ENCODE results near the gene ELMO2. TPM values are rescaled to one million over a fixed set of nuclear protein-coding genes. Genes with fewer than 3 reads are reported as not detected.

The ELMO2 gene
- total RNA-seq, 3 donors from 2014 or later (not counting 1 experiment from before 2014, with no cell fraction given), result 108 to 156 (median 142) TPM

DNA sequence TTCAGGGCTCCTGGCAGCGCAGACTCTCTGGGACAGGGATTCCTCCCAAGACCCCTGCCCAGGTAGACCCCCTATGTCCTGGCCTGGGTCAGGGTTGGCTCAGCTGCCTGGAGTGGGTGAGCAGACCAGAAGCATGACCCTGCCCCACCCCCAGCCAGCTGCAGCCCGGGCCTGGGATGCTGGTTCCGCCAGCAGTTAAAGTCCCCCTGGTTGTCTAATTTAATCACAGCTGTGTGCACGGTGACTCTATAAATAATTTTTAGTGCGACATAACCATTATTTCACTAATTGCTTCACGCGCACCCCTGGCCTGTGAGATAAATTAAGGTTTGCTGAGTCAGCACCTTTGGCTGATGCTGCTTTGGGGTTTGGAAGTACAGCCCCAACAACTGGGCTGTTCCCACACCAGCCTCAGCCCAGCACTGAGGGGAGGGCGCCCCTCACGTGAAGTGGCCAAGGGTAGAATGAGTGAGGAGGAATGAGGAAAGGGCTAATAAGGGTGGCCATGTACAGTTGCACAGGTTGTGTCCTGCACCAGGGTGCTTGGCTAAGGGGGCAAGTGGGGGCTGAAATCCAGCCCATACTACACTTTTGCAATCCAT lies 72.0 kb downstream of the ELMO2 start:
- 39% methylated on average over 8 of the region's 9 CpGs for WGBS (ENCODE audit: insufficient coverage)
- TF ChIP-seq, protein P1, sequence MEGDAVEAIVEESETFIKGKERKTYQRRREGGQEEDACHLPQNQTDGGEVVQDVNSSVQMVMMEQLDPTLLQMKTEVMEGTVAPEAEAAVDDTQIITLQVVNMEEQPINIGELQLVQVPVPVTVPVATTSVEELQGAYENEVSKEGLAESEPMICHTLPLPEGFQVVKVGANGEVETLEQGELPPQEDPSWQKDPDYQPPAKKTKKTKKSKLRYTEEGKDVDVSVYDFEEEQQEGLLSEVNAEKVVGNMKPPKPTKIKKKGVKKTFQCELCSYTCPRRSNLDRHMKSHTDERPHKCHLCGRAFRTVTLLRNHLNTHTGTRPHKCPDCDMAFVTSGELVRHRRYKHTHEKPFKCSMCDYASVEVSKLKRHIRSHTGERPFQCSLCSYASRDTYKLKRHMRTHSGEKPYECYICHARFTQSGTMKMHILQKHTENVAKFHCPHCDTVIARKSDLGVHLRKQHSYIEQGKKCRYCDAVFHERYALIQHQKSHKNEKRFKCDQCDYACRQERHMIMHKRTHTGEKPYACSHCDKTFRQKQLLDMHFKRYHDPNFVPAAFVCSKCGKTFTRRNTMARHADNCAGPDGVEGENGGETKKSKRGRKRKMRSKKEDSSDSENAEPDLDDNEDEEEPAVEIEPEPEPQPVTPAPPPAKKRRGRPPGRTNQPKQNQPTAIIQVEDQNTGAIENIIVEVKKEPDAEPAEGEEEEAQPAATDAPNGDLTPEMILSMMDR (IDR thresholded peaks at IDR 0.05), result no peak
- no peaks in the 10 kb centered on the region for H3K4me1 ChIP-seq (ENCODE audit: control insufficient read depth, insufficient read depth, low read length)
- no peak overlapping the region for H3K27ac ChIP-seq (ENCODE audit: low read length)
- peaks cover 2% of the 10 kb centered on the region for H3K27me3 ChIP-seq (ENCODE audit: control insufficient read depth, insufficient read depth, low read length)
- no peaks in the 10 kb centered on the region for H3K9me3 ChIP-seq (ENCODE audit: control insufficient read depth, insufficient read depth, low read length)
- H3K27ac Mint-ChIP-seq, result no peak overlapping the region
- no peak for DNase-seq
- no peak for ATAC-seq
- no peak overlapping the region for H3K4me3 ChIP-seq (ENCODE audit: low read length)
- intact Hi-C loops (cut with micrococcal nuclease), result no loop called here
- peaks cover 20 to 23% of the 10 kb centered on the region in 2 donors for H3K27me3 Mint-ChIP-seq (ENCODE audit: low read depth in 2 of 2)
- no peaks in the 10 kb centered on the region for H3K36me3 ChIP-seq (ENCODE audit: control insufficient read depth, insufficient read depth, low read length)
- no peaks in the 10 kb centered on the region for H3K4me1 Mint-ChIP-seq
- H3K36me3 Mint-ChIP-seq, result no peaks in the 10 kb centered on the region
- H3K4me3 Mint-ChIP-seq, result no peak overlapping the region
- no peaks in the 10 kb centered on the region for H3K9me3 Mint-ChIP-seq

DNA sequence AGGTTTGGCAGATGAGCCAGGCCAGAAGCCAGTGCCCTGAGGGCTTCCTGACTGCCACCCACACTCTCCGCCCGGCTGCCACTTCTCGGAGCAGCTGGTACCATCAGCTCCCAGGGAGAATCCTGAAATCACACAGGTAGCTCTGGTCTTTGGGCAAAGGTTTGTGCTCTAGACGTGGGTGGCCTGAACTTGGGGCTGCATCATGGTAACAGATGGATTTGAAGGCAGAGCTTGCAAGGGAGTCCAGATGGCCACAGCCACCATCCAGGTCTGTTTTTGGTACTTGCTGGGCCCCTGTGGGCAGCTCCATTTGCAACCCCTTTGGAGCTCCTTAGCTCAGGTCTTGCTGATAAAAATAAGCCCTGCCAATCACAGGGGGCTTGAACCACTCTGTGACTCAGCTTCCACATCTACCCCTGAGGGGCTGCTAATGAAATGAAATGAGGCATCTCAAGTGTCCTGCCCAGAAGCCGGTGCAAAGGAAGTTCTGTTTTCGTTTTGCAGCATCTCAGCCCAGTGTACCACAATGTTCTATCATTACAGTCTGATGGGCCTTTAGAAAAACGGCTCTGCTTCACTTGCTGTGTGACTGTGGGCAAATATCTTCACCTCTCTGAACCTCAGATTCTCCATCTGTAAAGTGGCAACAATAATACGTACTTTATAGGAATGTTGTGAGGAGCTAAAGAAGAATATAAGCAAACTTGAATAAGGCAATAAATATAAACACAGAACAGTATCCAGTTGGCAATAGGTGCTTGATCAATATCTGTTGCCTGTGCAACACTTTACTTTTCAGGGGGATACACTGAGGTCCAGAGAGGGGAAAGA lies 73.0 kb downstream of the ELMO2 start:
- Mint-ChIP-seq H3K27ac (no peak overlapping the region), H3K9me3 (no peaks in the 10 kb centered on the region), H3K27me3 (ENCODE audit: low read depth in 2 of 2) (peaks cover 14 to 15% of the 10 kb centered on the region in 2 donors), H3K4me3 (no peak overlapping the region), H3K36me3 (no peaks in the 10 kb centered on the region), H3K4me1 (no peaks in the 10 kb centered on the region)
- no peak for DNase-seq
- Histone ChIP-seq H3K4me3 (ENCODE audit: low read length) (no peak overlapping the region), H3K36me3 (ENCODE audit: control insufficient read depth, insufficient read depth, low read length) (no peaks in the 10 kb centered on the region), H3K9me3 (ENCODE audit: control insufficient read depth, insufficient read depth, low read length) (no peaks in the 10 kb centered on the region), H3K27me3 (ENCODE audit: control insufficient read depth, insufficient read depth, low read length) (peaks cover 2% of the 10 kb centered on the region), H3K27ac (ENCODE audit: low read length) (no peak overlapping the region), H3K4me1 (ENCODE audit: control insufficient read depth, insufficient read depth, low read length) (no peaks in the 10 kb centered on the region)
- ATAC-seq, result no peak
- TF ChIP-seq, protein P1 (IDR thresholded peaks at IDR 0.05), result no peak
- intact Hi-C loops (cut with micrococcal nuclease), result no loop called here
- 74% methylated on average over 6 of the region's 8 CpGs for WGBS (ENCODE audit: insufficient coverage)

DNA sequence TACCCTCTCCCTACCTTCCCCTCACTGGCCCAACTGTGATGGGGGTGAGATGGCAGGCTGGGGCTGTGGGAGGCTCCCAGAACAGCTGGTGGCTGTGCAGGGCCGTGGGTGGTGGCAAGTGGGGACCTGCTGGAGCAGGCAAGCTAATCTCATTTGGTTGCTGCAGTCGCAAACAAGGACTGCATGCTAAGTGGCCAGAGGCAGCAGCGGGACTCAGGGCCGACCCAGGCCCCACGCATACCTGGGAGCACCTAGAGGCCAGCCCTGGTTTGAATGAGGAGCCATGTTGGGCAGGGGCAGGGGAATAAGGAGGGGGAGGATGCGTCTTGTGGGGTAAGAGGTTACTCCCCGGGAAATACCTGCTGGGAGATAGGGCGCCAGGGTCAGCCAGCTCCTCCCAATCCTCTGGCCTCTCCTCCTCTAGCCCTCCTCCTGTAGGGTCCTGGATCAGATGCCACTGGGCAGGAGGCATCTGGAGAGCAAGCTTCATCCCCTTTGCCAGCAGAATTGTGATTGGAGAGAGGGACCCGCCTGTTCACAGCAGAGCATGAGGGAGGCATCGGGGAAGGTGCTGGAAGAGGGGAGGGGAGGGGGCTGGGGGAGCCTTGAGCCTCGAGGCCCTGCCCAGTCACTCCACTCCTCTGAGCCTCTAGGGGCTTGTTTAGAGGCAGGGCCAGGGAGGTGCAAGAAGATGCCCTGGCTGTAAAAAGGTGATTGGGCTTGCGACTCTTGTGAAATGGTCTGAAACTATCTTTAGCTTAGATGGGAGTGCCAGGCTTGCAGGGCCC lies 73.8 kb downstream of the ELMO2 start:
- Histone ChIP-seq H3K9me3 (ENCODE audit: control insufficient read depth, insufficient read depth, low read length) (no peaks in the 10 kb centered on the region), H3K4me1 (ENCODE audit: control insufficient read depth, insufficient read depth, low read length) (no peaks in the 10 kb centered on the region), H3K27ac (ENCODE audit: low read length) (no peak overlapping the region), H3K36me3 (ENCODE audit: control insufficient read depth, insufficient read depth, low read length) (no peaks in the 10 kb centered on the region), H3K4me3 (ENCODE audit: low read length) (no peak overlapping the region), H3K27me3 (ENCODE audit: control insufficient read depth, insufficient read depth, low read length) (peaks cover 2% of the 10 kb centered on the region)
- intact Hi-C loops (cut with micrococcal nuclease), result no loop called here
- ATAC-seq (no peak), DNase-seq (no peak)
- H3K4me1 Mint-ChIP-seq, result no peaks in the 10 kb centered on the region
- no peak overlapping the region for H3K27ac Mint-ChIP-seq
- WGBS (ENCODE audit: insufficient coverage), result 85% methylated on average over 12 of the region's 12 CpGs
- TF ChIP-seq, protein P1 (IDR thresholded peaks at IDR 0.05), result no peak
- H3K4me3 Mint-ChIP-seq, result no peak overlapping the region
- H3K9me3 Mint-ChIP-seq, result no peaks in the 10 kb centered on the region
- peaks cover 14 to 15% of the 10 kb centered on the region in 2 donors for H3K27me3 Mint-ChIP-seq (ENCODE audit: low read depth in 2 of 2)
- H3K36me3 Mint-ChIP-seq, result no peaks in the 10 kb centered on the region

Data from natural killer cell (primary cell).